22Rv1 (cell line): Measurements from ENCODE around the gene GABRB1.

Experiments
- H3K27ac ChIP-seq: fragments of 450-650 bp; 2 replicates; pipeline ENCODE4 v1.5.1; 2017
- ZFX ChIP-seq: fragments of 450-650 bp; IDR thresholded peaks from 2 replicates; pipeline ENCODE4 v1.6.1; 2017; ENCODE audit warnings: antibody characterized with exemption, borderline replicate concordance
- TF ChIP-seq, protein P1 (sequence below): fragments of 450-650 bp; IDR thresholded peaks from 2 replicates; pipeline ENCODE4 v1.5.1; 2017; ENCODE audit warnings: mild to moderate bottlenecking

GABRB1 gene

DNA sequence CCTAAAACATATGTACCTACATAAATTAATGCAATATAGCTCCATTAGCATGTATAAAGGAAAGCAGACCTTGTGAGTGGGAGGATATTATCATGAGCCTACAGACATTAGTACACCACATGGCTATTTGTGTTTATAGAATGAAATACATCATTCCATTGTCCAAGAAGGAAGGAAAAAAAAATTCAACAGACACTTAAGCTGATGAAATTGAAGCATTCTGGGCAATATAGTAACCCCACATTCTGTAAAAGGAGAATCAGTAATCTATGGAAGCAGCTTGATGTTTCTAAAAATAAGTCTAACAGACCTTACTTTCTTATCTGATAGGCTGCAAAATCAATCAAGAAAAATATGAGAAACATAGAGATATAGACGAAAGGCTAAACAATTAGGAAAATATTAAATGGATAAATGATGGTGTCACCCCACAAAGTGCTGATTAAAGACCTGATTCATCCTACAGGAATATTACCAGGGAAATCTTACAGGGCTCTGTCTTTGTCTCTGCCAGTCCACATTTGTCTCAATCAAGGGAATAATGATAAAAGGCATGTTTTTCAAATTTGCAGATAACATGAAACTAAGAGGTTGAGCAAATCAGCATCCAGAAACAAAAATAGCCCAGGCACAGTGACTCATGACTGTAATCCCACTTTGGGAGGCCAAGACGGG lies 355.3 kb downstream of the GABRB1 start:
- TF ChIP-seq, protein P1, sequence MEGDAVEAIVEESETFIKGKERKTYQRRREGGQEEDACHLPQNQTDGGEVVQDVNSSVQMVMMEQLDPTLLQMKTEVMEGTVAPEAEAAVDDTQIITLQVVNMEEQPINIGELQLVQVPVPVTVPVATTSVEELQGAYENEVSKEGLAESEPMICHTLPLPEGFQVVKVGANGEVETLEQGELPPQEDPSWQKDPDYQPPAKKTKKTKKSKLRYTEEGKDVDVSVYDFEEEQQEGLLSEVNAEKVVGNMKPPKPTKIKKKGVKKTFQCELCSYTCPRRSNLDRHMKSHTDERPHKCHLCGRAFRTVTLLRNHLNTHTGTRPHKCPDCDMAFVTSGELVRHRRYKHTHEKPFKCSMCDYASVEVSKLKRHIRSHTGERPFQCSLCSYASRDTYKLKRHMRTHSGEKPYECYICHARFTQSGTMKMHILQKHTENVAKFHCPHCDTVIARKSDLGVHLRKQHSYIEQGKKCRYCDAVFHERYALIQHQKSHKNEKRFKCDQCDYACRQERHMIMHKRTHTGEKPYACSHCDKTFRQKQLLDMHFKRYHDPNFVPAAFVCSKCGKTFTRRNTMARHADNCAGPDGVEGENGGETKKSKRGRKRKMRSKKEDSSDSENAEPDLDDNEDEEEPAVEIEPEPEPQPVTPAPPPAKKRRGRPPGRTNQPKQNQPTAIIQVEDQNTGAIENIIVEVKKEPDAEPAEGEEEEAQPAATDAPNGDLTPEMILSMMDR: no peak
- no peak for TF ChIP-seq ZFX
- no peak overlapping the region for H3K27ac ChIP-seq

DNA sequence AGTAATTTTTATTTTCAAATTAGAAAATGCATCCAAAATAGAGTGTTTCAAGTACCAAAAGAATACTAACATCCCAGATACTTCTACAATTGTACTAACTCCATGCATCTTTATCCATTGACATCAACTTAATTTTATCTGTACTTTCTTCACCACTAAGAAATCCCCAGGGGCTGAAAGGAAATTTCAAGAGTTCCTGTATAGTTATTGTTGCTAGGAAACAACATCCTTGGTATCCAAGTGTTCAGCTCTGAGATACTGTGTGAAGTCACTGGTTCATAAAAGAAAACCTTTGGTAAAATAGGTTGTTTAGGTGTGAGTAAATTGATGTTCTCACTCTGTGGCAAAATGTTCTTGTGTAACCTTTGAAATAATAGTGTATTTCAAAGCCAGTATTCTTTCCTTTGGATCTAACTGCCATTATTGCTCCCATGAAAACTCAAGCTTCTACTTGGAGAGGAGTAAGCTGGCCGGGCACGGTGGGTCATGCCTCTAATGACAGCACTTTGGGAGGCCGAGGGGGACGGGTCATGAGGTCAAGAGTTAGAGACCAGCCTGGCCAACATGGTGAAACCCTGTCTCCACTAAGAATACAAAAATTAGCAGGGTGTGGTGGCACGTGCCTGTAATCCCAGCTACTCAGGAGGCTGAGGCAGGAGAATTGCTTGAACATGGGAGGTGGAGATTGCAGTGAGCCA lies 359.2 kb downstream of the GABRB1 start:
- H3K27ac ChIP-seq: no peak overlapping the region
- TF ChIP-seq ZFX: no peak
- TF ChIP-seq, protein P1: no peak

DNA sequence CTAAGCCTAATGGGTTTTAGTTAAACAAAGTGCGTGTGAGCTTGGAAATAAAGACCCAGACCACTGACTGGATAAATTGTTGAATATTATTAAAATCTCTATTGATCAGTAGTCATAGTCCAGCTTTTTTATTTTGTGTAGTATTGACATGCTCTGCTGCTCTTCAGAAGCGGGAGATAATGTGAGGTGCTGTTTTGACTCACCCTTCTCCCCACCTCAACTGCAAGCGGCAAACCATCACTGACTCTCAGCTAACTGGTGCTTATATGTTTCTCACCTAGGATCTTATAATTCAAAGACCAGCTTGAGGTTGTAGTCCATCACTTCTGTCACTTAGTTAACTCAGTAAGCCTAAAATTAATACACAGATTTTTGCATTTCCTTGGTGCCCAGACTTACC lies 359.9 kb downstream of the GABRB1 start:
- H3K27ac ChIP-seq: no peak overlapping the region
- TF ChIP-seq, protein P1: no peak
- TF ChIP-seq ZFX: no peak

DNA sequence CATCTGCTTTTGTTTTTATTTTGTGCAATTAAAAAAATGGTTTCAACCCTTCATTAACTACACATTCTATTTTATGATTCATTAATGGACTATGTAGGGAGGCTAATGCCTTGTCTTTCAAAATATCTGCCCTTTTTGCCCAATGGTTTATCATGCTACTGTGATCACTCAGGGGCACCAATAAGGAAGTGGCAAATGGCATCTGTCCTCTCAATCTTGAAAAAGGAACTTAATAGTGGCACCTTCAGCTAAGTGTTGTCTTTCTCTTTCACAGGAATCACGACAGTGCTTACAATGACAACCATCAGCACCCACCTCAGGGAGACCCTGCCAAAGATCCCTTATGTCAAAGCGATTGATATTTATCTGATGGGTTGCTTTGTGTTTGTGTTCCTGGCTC lies 375.0 kb downstream of the GABRB1 start:
- TF ChIP-seq, protein P1: no peak
- no peak for TF ChIP-seq ZFX

DNA sequence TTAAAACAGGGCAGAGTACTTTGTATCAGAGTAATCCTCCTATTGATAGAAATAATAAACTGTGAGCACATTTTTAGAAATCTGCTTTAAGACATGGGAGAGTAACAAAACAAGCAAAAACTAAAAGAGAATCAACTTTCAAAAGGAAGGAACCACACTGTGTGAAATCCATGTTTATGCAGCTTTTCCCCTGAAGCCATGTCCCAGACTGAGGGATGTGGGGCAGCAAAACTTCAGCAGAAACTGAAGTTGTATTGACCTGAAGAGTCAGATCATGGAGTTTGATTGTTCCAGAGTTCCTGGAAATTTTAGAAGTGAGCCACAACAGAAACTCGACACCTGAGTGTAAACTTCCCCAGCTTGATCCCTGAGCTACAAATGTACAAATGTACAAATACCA lies 378.9 kb downstream of the GABRB1 start:
- TF ChIP-seq ZFX: no peak
- TF ChIP-seq, protein P1: no peak
- no peak overlapping the region for H3K27ac ChIP-seq

More for the DNA sequence above, 375.0 kb downstream of the GABRB1 start:
- H3K27ac ChIP-seq: no peak overlapping the region

DNA sequence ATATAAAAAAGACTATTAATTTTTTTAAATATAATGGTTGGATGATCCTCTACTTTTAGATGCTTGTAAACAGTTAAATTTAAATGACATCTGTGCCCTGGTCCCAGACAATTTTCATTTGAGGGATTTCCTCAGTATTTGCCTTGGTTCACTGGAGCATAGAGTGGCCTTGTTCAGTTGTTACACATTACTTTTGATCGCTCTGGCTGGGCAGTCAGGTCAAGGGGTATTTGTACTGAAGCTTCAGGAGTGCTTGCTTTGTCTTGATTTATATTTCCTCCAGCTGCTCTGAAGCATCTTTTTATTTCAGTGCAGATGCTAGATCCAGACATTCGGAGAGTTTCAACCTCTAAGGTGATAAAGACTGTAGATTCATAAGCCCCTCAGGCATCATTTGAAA lies 382.2 kb downstream of the GABRB1 start:
- H3K27ac ChIP-seq: no peak overlapping the region

DNA sequence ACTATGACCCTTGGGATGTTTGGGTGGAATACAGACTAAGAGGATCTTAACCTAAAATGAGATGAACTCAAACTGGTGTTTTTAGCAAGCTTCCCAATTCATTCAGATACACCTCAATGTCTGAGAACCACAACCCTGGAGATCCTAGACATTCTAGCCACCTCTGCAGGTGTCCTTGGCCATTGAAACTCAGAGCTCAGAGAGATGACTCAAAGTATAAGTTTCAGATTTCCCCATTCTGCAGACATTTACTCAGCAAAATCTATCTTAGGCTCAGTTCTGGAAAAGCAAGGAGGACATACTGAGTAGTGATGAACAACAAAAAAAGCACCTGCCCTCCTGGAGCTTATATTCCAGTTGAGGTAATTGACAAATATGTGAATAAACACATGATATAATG lies 384.4 kb downstream of the GABRB1 start:
- no peak overlapping the region for H3K27ac ChIP-seq
- TF ChIP-seq, protein P1: no peak
- TF ChIP-seq ZFX: no peak

More for the DNA sequence above, 382.2 kb downstream of the GABRB1 start:
- TF ChIP-seq, protein P1: no peak
- TF ChIP-seq ZFX: no peak
